DMS114 treated with DMSO at 0.1 percent for 48 hours (cell line): ENCODE measurements around the gene HOMER3.
"Not testable (repeated sequence)": the region's sequence is repeated elsewhere in the genome, so short reads cannot be mapped to it uniquely, and the experiment has no call there.

Source experiments
- DNase-seq: peaks from one replicate; lab custom pipeline; 2025; ENCODE audit not compliant: unreplicated experiment; lab: John Stamatoyannopoulos, UW

The HOMER3 gene

DNA sequence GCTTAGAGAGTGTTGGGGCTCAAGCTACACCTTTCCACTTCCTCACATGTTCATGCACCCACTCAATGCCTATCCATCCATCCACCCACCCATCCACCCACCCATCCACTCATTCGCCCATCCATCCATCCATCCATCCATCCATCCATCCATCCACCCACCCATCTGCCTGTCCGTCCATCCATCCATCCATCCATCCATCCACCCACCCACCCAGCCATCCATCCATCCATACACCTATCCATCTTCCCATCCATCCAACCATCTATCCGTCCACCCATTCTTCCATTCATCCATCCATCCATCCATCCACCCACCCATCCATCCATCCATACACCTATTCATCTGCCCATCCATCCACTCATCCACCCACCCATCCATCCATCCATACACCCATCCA is 13.1 kb upstream of the HOMER3 start:
- no peak for DNase-seq

DNA sequence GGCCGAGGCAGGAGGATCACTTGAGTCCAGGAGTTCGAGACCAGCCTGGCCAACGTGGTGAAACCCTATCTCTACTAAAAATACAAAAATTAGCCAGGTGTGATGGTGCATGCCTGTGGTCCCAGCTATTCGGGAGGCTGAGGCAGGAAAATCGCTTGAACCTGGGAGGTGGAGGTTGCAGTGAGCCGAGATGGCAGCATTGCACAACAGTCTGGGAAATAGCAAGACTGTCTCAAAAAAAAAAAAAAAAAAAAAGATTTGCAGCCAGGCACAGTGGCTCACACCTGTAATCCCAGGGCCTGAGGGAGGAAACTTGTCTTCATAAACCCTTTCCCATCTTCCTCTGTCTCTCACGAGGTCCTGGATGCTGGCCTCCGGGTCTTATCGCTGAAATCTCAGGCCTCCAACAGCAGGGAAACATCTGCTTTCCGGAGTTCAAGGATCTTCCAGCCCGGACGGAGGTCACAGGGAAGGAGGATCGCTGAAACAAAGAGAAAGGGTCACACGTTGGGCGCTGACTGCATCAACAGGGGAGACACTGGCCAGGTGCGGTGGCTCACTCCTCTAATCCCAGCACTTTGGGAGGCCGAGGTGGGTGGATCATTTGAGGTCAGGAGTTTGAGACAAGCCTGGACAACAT is 11.5 kb upstream of the HOMER3 start:
- DNase-seq: not testable (repeated sequence)

DNA sequence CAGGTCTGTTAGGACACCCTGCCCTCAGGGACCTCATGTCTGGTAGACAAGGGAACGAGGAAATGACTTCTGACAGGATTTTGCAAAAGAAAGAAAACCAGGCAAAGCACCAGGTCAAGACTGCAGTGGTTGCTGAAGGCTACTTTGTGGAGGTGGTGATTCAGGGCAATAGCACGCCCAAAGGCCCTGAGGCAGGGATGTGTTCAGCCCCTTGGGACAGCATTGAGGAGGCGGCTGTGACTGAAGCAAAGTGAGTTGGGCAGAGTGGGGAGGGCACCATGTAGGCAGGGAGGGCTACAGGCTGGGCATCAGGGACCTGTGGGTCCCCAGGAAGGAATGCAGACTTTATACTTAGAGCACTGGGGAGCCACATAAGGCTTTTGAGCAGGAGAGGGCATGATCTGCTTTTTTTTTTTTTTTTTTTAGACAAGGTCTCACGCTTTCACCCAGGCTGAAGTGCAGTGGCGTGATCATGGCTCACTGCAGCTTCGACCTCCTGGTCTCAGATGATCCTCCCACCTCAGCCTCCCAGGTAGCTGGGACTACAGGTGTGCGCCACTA is 10.8 kb upstream of the HOMER3 start:
- no peak for DNase-seq

DNA sequence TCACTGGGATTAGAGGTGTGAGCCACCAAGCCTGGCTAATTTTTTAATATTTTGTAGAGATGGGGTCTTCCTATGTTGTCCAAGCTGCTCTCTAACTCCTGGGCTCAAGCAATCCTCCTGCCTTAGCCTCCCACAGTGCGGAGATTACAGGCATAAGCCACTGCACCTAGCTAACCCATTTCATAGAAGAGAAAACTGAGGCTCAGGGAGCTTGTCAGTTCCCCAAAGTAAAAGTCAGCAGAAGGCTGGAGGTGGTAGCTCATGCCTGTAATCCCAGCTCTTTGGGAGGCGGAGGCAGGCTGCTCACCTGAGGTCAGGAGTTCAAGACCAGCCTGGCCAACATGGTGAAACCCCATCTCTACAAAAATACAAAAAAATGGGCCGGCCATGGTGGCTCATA is 8.8 kb upstream of the HOMER3 start:
- no peak for DNase-seq

DNA sequence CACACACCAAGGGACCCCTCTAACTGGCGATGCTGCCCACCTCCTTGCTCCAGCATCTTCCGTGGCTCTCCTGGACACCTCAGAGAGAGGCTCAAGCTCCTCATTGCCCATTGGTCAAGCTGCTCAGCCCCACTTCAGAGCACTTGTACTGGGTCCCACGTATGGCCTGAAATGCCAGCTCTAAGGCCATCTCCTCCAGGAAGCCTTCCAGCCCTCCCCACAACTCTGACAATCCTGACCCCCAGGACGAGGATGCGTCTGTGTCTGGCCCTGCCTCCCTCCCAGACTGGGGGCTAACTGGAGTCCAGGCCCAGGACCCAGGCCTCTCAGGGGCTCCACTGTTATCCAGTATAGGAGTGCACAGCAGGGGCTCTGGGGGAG is 7.9 kb upstream of the HOMER3 start:
- DNase-seq: no peak

DNA sequence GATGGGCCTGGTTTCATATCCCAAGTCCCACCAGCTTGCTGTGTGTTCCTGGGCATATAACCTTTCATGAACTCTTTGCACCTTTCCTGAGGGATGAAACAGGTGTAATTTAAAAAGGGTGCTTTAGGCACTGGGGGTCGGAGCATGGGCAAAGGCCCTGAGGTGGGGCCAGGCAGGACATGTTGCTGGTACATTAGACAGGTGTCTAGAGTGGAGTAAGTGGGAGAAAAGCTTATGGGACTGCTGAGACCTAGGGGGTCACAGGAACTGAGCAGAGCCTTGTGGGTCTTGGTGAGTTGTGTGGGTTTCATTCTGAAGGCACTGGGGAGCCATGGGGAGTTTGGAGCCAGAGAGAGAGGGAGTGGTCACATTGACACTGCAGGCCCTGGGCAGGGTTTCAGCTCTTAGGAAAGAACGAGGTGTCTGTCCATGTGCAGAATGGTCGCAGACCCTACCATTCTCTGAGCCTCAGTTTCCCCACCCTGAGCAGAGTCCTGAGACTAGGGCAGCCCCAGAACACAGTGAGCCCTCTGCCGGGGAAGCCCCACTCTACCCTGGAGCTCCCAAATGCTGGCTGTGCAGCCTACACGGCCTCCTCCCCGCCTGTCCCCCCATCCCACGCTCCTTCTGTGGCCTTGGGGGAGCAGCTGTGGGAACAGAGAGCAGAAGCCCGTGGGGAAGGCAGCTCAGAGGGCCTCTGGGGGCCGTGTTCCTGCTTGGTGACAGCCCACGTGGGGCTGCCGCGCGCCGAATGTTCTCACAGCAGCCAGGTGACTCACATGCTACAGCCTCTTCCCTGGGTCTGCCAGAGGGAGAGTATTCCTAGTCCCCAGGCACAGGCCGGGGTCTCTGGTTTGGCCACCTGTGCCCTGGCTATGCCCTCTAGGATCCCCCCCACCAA is 7.3 kb upstream of the HOMER3 start:
- DNase-seq: no peak

DNA sequence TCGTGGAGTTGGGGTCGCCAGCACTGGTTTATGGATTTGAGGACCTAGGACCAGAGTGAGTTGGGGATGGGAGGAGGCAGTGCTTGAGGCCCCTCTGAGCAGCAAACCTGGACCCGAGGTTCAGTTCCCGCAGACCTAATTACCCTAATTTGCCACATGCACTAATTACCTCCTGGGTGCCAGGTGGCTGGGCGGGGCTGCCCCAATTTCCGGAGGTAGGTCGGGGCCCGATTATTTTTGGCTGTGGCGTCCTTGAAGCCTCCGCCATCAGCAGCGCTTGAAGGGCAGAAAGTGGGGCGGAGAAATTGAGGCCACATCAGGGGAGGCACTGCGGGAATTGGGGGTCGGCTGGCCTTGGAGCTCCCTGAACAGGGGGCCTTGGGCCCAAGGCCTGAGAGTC is 5.9 kb upstream of the HOMER3 start:
- DNase-seq: no peak

DNA sequence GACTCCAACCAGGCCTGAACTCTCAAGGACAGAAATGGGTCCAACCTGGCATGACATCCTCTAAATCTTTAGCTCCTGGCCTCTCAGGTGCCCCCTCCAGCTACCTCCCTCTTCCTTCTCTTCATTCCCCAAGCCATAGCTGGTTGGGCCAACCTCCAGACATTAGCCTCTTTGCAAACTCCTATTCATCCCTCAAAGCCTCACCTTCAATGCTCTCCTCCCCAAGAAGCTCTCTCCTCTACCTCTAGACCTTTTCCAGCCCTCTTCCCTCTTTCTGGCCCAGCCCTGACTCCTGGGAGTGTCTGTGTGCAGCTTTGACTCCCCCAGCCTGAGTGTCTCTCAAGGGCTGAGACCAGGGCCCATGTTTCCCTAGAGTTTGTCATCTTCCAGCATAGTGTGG is 5.3 kb upstream of the HOMER3 start:
- DNase-seq: no peak

DNA sequence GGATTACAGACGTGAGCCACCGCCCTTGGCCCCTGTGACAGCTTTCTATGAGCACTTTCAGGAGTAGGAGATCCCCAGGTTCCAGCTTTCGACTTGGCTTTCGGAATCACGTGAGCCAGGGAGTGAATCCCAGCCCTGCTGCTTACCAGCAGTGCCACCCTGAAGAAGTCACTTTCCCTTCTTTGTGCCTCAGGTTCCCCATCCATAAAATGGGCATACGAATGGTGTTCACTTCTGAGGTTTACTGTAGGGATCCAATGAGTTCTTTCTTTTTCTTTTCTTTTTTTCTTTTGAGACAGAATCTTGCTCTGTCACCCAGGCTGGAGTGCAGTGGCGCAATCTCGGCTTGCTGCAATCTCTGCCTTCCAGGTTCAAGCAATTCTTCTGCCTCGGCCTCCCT is 4.3 kb upstream of the HOMER3 start:
- DNase-seq: no peak

DNA sequence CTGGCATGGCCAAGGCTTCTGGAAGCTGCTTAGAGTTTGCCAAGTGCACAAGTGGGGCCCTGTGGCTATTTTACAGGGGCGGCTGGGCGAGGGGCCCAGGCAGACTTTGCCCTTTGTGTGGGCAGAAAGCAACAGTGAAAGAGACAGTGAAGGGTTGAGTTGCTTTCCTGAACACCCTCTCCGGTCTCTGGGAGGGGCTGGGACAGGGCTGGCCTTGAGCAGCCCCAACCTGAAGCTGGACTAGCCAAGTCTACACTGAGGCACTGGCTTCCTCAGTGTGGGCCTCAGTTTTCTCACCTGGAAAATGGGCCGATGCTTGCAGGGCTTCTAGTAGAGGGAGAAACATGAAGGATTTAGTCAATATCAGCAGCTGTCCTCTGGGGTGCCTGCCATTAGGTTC is 2.4 kb upstream of the HOMER3 start:
- no peak for DNase-seq

DNA sequence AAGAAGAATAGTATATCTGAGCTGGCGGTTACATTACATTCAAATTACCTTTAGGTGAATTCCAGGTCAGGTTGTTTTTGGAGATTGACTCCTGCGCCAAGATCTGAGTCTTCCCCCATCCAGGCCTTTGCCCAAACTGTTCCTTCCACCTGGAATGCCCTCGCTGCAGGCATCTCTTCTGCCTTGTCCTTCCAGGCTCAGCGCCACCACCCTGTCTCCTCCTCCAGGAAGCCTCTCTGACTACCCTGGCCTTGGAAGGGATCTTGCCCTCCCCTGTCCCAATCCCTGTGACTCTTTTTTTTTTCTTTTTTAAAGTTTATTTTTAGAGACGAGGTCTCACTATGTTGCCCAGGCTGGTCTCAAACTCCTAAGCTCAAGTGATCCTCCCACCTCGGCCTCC is 1.7 kb upstream of the HOMER3 start:
- no peak for DNase-seq

DNA sequence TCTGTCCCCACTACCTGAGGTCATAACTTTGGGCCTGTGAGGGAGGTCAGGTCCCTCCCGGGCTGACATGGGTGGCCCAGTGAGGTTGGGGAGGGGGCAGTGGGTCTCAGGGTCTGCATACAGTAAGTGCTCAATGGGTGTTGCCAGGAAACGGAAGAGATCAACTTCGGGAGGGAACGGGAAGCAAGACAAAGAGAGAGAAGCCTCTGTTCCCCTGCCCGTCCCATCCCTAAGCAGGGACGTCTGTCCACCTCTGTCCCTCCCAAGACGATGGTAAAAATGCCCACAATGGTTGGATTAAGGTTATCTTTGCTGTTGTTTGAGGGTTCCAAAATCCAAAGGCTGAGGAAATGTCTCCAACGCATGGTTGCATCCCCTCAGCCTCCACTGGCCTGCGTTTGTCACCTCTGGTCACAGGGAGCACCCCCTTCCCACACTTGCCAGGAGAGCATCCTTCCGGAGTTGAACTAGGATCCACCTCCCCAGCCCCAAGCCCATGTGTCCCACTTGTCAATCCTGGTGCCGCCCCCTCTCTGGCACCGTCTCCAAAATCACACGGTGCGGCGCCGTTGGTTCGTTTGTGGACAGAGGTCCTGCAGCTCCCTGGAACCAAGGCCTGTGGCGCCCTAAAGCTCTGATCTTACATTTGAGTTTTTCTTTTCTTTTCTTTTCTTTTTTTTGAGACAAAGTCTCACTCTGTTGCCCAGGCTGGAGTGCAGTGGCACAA is 774 bp upstream of the HOMER3 start:
- DNase-seq: no peak

DNA sequence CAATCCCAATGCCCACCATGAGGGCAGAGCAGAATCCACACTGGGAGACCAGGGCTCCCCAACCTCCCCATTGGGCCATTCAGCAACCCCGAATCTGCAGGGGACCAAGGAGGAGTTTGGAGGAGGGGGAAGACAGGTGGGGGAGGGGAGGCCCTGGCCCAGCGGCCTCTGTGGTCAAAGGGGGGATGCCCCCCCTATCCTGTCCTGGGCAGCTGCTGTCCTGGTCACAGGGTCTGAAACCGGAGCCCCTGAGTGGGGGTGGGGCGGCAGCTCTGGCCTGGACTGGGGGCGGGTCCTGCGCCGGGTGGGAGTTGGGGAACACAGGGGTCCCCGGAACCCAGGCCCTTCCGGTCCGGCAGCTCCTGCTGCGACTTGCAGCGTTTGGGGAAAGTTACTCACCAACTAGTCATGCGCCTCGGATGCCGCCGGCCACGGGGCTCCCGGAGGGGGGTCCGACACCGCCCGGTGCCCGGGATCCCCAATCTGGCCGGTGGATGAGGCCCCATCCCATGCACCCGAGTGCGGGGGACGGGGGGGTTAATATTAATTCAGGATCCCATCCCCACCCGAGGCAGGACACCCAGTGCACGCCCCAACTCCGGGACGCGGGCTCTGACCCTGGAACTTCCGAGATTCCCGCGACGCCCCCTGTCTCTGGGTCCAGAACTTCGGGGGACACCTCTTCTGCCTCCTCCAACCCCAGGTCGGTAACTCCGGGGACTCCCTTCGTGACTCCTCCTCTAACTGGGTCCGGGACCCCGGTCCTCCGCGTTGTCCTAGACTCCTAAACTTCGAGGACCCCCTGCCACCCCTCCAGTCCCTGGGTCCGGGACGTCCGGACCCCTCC is 872 bp downstream of the HOMER3 start:
- no peak for DNase-seq

DNA sequence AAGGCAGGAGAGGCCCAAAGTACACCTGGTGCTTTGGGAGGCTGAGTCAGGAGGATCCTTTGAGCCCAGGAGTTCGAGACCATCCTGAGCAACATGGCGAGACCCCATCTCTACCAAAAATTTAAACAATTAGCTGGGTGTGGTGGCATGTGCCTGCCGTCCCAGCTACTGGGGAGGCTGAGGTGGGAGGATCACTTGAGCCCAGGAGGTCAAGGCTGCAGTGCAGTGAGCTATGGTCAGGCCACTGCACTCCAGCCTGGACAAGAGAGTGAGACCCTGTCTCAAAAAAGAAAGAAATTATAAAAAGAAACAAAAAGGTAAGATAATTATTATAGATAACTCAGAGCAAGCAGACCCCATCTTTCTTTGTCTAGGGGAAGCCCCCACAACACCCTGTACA is 1.9 kb downstream of the HOMER3 start:
- no peak for DNase-seq

DNA sequence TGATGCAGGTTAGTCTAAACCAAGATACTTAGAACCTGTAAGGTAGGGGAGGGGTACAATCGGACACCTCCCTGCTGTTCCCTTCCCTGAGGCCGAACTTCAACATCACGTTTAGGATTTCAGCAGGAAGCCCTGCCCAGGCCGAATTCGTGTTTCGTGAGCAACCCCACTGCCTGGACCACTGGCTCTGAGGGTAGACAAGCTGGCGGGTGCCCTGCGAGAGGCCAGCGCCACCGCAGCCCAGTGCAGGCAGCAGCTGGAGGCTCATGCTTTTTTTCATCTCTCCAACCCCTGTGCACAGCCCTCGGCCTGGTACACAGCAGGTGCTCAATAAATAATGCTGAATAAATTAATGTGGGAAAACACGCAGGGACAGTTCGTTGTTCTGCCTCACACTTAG is 7.7 kb downstream of the HOMER3 start:
- no peak for DNase-seq

DNA sequence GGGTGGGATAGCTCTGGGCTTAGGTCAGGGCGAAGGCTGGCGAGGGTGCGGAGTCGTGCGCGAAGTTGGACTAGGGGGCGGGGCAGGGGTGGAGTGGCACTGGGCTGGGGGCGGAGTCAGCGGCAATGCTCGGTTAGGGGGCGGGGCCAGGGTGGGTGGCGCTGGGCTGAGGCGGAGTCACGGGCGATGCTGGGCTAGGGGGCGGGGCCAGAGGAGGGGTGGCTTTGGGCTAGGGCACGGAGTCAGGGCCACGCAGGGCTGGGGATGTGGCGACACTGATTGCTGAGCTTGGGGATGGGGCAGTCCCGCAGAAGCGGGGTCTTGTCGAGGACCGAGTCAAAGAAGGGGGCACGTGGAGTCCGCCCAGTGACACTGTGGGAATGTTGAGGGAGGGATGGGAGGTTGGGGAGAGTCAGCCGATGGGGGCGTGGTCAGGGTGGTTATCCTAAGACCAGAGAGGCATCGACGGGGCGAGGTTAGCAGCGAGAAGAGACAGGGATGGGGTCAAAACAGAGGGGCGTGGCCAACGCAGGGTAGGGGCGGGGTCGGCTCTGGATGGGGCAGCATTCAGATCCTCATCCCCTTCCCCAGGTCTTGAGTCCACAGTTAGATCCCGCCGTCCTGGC is 8.7 kb downstream of the HOMER3 start:
- DNase-seq: no peak

DNA sequence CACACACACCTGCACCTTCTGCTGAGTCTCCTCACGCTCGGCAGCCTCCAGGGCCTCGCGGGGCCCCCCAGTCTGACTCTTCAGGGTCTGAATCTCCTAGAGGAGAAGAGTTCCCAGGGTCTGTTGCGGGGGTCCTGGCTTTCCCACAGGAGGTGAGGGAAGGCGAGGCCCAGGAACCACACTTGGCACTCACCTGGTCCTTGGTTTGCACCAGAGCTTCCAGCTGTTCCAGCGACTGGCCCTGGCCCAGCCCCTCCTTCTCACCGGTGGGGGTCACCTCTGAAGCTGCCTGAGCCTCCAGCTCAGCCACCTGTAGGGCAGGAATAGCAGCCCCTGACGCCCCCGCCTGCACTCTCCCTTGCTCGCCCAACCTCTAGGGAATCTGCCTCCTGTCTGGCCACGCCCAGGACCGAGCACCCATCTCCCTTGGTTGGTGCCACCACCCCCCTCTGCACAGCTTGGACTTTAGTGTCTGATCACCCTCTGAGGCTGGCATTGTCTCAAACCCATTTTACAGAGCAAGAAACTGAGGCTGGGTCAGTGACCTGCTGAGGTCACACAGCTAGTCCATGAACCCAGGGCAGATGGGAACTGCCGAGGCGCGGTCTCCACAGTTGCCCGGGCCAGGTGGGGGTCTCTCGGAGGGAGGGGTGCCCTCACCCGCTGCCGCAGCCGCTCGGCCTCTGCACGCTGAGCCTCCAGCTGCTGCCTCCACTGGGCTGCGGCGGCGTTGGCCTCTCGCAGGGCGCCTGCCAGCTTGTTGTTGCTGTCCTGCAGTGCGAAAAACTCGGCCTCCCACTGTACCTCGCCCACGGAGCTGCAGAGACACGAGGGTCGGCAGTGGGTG is 9.5 kb downstream of the HOMER3 start:
- DNase-seq: no peak

DNA sequence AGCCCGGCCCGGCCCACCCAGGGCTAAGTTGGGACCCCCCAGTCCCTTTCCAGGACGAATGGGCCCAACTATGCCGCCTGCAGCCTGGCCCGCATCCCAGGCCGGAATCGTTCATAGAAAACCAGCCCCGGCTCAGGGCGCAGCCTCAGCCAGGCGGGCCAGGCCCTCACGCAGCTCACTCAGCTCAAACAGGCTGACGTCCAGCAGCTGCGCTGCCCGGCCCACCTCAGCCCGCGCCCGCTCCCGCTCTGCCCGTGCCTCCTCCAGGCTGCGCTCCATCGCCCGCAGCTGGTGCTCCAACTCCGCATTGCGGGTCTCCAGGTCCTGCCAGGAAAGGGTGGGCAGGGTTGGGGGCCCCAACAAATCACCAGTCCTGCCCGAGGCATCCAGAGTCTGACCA is 11.7 kb downstream of the HOMER3 start:
- no peak for DNase-seq

DNA sequence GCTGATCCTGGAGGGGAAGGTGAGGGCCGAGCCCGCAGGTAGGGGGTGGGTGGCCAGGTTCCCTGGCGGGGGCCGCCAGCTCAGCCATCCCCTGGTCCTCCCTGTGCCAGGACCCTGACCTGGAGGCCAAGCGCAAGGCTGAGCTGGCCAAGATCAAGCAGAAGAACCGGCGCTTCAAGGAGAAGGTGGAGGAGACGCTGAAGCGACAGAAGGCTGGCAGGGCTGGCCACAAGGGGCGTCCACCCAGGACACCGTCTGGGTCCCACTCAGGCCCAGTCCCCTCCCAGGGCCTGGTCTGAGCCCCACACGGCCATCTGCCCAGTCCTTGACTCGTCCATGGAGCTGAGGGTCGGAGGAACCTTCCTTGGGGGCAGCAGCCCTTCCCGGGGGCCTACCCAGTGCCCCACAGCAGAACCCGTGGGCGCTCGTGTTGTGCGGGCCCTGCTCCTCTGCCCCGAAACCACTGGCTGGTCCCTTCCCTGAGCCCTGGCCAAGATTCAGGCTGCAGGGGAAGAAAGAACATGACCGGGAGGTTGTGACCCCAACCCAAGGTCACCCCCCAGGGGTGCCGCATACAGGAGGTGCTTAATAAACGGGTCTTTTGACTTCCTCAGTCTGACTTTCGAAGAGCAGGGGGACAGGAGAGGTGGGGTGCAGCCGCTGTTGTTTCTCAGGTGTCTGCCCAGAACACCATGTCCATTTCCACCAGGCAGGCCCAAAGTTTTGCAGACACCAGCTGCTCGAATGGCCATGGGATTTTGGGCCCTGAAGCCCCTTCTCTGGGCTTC is 12.8 kb downstream of the HOMER3 start:
- no peak for DNase-seq
